Mesothelial cell of epicardium (in vitro differentiated cells): ENCODE data around the gene HS3ST6. TPM values are rescaled to one million over a fixed set of nuclear protein-coding genes. Genes with fewer than 3 reads are reported as not detected.

Experiments used
- DNase-seq, 2 experiments: peaks; one replicate each; pipeline ENCODE4 v3.0.0; 2021; ENCODE audit warnings: low spot score in 2 of 2; ENCODE audit not compliant: unreplicated experiment in 2 of 2
- H3K27ac Mint-ChIP-seq: 2 replicates; pipeline ENCODE4 v1.8.0; 2021; ENCODE audit warnings: mixed read lengths
- H3K27me3 Mint-ChIP-seq: 2 replicates; pipeline ENCODE4 v1.8.0; 2021; ENCODE audit warnings: low read depth, mixed read lengths
- H3K36me3 Mint-ChIP-seq: 2 replicates; pipeline ENCODE4 v1.8.0; 2021; ENCODE audit warnings: mixed read lengths
- H3K4me1 Mint-ChIP-seq: 2 replicates; pipeline ENCODE4 v1.8.0; 2021; ENCODE audit warnings: mixed read lengths
- H3K4me3 Mint-ChIP-seq: 2 replicates; pipeline ENCODE4 v1.8.0; 2021; ENCODE audit warnings: mild to moderate bottlenecking, moderate library complexity, mixed read lengths
- H3K9me3 Mint-ChIP-seq: 2 replicates; pipeline ENCODE4 v1.8.0; 2021; ENCODE audit warnings: mixed read lengths
- total RNA-seq: library from RNA; stranded (reverse); gene quantifications from 3 replicates; pipeline ENCODE4 v1.2.1, GENCODE V29; 2021
- TF ChIP-seq, protein P1 (sequence below): fragments of 200-600 bp; sonication (generic); IDR thresholded peaks from one replicate; pipeline ENCODE4 v1.5.0; 2021; ENCODE audit warnings: antibody characterized with exemption; ENCODE audit not compliant: unreplicated experiment

Gene HS3ST6
- total RNA-seq, 1 donor from 2014 or later, result 0.22 TPM

DNA sequence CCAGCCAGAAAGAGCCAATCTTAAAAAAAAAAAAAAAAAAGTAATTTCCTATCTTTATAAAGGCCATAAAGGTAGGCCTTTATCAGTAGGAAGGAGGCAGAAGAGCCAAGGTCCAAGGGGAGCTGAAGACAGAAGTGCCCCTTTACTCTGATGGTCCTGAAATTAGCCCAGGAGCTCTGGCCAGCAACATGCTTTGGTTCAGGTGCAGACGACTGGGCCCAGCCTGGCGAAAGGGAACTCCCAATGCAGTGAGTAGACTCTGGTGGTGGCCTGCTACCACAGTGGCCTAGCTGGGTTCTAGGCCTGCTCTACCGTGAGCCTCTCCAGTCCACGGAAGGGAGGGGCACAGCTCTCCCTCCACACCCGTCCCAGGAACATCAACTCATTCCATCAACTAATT is 23.1 kb downstream of the HS3ST6 start:
- Mint-ChIP-seq H3K36me3 (no peaks in the 10 kb centered on the region), H3K9me3 (no peaks in the 10 kb centered on the region), H3K4me3 (no peak overlapping the region), H3K27me3 (peaks cover 55% of the 10 kb centered on the region), H3K4me1 (peaks cover 2% of the 10 kb centered on the region), H3K27ac (no peak overlapping the region)
- DNase-seq, result no peak
- TF ChIP-seq, protein P1, sequence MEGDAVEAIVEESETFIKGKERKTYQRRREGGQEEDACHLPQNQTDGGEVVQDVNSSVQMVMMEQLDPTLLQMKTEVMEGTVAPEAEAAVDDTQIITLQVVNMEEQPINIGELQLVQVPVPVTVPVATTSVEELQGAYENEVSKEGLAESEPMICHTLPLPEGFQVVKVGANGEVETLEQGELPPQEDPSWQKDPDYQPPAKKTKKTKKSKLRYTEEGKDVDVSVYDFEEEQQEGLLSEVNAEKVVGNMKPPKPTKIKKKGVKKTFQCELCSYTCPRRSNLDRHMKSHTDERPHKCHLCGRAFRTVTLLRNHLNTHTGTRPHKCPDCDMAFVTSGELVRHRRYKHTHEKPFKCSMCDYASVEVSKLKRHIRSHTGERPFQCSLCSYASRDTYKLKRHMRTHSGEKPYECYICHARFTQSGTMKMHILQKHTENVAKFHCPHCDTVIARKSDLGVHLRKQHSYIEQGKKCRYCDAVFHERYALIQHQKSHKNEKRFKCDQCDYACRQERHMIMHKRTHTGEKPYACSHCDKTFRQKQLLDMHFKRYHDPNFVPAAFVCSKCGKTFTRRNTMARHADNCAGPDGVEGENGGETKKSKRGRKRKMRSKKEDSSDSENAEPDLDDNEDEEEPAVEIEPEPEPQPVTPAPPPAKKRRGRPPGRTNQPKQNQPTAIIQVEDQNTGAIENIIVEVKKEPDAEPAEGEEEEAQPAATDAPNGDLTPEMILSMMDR, result no peak

DNA sequence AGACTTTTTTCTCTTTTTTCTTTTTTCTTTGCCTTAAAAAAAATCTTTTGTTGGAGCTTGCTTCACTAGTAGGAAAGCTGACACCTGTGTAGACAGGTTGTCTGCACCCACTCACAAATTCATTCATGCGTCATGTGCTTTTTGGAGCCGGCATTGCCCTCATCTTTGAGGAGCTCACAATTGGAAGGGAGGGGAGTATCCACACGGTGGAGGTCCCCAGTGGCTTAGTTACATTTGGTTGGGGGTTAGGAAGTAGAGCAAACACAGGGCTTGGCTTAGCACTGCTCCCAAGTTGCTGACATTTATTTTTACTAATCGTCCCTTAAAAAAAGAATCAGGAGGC is 27.5 kb downstream of the HS3ST6 start:
- H3K4me1 Mint-ChIP-seq, result peaks cover 2% of the 10 kb centered on the region
- H3K36me3 Mint-ChIP-seq, result no peaks in the 10 kb centered on the region
- H3K27me3 Mint-ChIP-seq, result peaks cover 47% of the 10 kb centered on the region
- no peak for DNase-seq
- H3K4me3 Mint-ChIP-seq, result no peak overlapping the region
- H3K9me3 Mint-ChIP-seq, result no peaks in the 10 kb centered on the region
- TF ChIP-seq, protein P1, result no peak
- H3K27ac Mint-ChIP-seq, result no peak overlapping the region

DNA sequence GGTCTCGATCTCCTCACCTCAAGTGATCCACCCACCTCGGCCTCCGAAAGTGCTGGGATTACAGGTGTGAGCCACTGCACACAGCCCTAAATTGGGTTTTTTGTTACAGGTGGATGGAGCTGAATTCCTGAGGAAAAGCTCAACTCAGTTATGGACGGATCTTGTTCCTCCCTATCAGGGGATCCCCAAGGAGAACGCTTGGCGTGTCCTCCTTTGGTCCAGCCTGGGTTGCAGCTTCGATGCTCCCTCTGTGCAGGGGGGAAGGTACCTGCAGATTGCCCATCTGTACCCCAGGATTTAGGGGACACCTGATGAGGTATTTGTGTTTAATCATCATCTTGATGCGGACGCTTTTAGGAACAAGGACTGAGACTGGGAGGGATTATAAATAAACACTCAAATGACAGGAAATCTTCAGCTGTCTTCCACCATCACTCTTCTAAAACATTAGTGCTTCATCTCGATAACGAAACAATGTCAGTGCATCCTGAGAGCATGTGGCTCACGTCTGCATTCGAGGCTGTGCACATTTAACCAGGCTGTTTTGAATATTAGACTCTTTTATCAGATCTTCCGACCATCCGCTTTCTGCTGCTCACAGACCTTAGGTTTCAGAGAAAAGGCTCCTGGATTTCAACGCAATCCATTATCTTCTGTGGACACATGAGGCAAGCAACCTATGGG is 28.0 kb downstream of the HS3ST6 start:
- H3K4me3 Mint-ChIP-seq, result no peak overlapping the region
- H3K4me1 Mint-ChIP-seq, result peaks cover 2% of the 10 kb centered on the region
- TF ChIP-seq, protein P1, result no peak
- peaks cover 48% of the 10 kb centered on the region for H3K27me3 Mint-ChIP-seq
- no peaks in the 10 kb centered on the region for H3K36me3 Mint-ChIP-seq
- no peaks in the 10 kb centered on the region for H3K9me3 Mint-ChIP-seq
- DNase-seq, result no peak
- H3K27ac Mint-ChIP-seq, result no peak overlapping the region

DNA sequence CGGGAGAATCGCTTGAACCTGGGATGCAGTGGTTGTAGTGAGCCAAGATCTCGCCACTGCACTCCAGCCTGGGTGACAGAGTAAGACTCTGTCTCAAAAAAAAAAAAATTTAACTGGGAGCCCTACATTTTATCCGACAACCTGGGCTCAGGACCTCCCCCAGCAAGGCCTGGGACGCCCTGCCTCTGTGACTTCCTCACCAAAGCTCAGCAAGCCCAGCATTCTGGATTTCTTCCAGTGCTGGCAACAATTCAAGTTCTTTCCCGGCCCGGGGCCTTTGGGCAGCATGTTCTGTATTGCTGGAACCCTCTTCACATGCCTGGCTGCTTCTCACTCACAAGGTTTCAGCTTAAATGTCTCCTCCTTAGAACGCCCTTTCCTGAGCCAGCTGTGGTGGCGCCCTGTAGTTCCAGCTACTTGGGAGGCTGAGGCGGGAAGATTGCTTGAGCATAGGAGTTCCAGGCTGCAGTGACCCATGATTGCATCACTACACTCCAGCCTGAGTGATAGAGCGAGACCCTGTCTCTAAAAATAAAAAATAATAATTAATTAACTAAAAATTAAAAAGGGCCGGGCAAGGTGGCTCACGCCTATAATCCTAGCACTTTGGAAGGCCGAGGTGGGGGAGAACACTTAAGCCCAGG is 30.4 kb downstream of the HS3ST6 start:
- Mint-ChIP-seq H3K27me3 (peaks cover 61% of the 10 kb centered on the region), H3K36me3 (no peaks in the 10 kb centered on the region), H3K27ac (no peak overlapping the region), H3K4me1 (peaks cover 2% of the 10 kb centered on the region), H3K4me3 (no peak overlapping the region), H3K9me3 (no peaks in the 10 kb centered on the region)
- no peak for DNase-seq
- TF ChIP-seq, protein P1, result no peak

DNA sequence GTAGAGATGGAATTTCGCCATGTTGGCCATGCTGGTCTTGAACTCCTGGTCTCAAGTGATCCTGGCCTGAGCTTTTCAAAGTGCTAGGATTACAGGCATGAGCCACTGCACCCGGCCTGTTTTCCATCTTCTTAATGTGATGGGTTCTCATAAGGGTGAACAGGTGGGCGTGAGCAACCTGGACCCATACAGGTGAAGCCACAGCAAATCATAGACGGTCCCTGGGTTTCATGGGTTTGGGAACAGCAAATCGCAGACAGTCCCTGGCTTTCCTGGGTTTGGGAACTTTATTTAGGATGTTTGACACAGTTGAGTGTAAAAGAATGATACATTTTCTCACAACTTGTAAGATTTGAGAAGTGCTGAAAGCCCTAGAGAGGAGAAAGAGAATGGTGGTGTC is 33.3 kb downstream of the HS3ST6 start:
- Mint-ChIP-seq H3K27me3 (peaks cover 44% of the 10 kb centered on the region), H3K4me1 (no peaks in the 10 kb centered on the region), H3K4me3 (no peak overlapping the region), H3K27ac (no peak overlapping the region), H3K36me3 (no peaks in the 10 kb centered on the region), H3K9me3 (no peaks in the 10 kb centered on the region)
- DNase-seq, result no peak
- TF ChIP-seq, protein P1, result no peak
